Thyroid gland (tissue), 4 donors: ENCODE data around the gene POU2AF3.

ENCODE experiments used
- POLR2A ChIP-seq, 2 donors: fragments of 450-650 bp; IDR thresholded peaks; one replicate each; pipeline ENCODE4 v1.6.1; 2017; ENCODE audit warnings: antibody characterized with exemption in 2 of 2, mild to moderate bottlenecking in 2 of 2, moderate library complexity in 1 of 2
- TF ChIP-seq, protein P1 (sequence below), 6 experiments: fragments of 200-600 bp in 3 of 6; fragments of 450-650 bp in 3 of 6; sonication (generic) in 3 of 6; IDR thresholded peaks; one replicate each; pipeline ENCODE4 v1.5.1; 2016 to 2019; ENCODE audit warnings: antibody characterized with exemption in 6 of 6, mild to moderate bottlenecking in 2 of 6, inconsistent platforms in 1 of 6, moderate library complexity in 1 of 6

DNA sequence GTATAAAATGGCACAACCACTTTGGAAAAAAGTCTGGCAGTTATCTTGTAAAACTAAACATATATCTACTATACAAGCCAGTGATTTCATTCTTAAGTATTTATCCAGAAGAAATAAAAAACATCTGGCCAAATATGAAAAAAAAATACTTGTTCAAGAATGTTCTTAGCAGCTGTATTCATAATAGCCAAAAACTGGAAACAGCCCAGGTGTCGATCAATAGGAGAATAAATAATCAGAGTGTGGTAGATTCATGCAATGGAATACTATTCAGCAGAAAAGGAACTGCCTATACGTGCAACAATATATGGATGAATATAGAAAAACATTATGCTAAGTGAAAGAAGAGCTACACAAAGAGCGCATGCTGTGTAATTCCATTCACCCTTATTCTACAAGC is 44.0 kb downstream of the POU2AF3 start:
- TF ChIP-seq, protein P1, sequence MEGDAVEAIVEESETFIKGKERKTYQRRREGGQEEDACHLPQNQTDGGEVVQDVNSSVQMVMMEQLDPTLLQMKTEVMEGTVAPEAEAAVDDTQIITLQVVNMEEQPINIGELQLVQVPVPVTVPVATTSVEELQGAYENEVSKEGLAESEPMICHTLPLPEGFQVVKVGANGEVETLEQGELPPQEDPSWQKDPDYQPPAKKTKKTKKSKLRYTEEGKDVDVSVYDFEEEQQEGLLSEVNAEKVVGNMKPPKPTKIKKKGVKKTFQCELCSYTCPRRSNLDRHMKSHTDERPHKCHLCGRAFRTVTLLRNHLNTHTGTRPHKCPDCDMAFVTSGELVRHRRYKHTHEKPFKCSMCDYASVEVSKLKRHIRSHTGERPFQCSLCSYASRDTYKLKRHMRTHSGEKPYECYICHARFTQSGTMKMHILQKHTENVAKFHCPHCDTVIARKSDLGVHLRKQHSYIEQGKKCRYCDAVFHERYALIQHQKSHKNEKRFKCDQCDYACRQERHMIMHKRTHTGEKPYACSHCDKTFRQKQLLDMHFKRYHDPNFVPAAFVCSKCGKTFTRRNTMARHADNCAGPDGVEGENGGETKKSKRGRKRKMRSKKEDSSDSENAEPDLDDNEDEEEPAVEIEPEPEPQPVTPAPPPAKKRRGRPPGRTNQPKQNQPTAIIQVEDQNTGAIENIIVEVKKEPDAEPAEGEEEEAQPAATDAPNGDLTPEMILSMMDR (IDR thresholded peaks at IDR 0.05), result no peak
- TF ChIP-seq POLR2A (IDR thresholded peaks at IDR 0.05), result no peak
